Suppressor macrophage (primary cell): ENCODE results near the gene PKIG.
"Not testable (repeated sequence)": the region's sequence is repeated elsewhere in the genome, so short reads cannot be mapped to it uniquely, and the experiment has no call there.

Experiments
- DNase-seq, 4 experiments: peaks; one replicate each; pipeline ENCODE4 v3.0.0-alpha.2; 2020 to 2022

PKIG gene

DNA sequence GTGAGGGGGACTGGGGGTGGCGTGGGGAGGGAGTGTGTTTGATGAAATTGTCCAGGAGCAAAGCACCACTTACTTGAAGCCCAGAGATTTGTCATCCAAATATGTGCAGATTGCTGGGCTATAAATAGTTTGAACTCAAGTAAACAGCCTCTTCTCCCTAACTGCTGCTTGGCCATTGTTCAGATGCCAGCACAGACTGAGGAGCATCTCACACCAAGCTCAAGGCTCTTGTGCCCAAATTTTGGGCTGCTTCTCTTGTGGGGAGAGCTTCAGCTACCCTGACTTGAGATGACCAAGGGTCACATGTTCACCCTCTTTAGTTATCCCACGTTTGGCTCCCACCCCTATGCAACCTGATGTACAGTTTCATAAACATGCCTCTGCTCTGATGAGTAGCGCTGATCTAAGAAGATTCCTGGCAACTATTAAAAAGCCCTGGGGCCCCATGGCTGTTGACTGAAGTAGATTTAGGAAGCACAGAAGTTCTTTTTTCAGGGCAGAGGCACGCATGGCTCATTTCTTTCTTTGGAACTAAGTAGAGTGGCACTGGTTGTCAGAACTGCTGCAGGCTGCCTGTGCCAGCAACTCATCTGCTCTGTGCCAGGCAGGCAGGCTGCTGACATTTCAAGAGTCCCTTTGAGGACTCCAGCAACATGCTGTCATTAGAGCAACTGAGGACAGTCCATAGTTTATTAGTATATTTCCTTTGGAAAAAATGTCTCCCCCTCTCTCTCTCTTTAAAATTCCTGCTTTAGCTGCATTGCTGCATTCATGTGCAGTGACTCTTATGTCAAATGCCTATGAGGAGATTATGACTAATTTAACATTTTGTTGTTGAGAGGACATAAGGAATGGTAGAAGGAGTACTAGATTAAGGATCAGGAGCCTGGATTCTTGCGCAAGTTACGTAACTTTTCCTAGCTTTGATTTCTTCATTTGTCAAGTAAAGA lies 9.6 kb upstream of the PKIG start:
- peak; percentile 35 to 49 (median 38) for DNase-seq

GRCh38 chr20:44573501-44573869 lies 8.9 kb upstream of the PKIG start:
- DNase-seq: peak in 1 of 4 experiments; percentile 13

DNA sequence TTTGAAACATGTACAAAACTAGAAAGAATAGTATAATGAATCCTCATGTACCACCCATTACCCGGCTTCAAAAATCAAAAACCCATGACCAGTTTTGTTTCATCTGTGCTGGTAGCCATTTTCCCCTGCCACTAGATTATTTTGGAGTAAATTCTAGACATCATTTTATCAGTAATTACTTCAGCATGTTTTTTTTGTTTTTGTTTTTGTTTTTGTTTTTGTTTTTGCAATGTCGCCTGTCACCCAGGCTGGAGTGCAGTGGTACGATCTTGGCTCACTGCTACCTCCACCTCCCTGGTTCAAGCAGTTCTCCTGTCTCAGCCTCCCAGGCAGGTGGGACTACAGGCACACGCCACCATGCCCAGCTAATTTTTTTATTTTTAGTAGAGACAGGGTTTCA lies 8.0 kb upstream of the PKIG start:
- no peak for DNase-seq

- DNase-seq: peak; percentile 67 to 81 (median 78)
Measured at GRCh38 chr20:44576297-44576696, 6.1 kb upstream of the PKIG start.

- DNase-seq: no peak
Measured at GRCh38 chr20:44579313-44580081, 2.9 kb upstream of the PKIG start.

DNA sequence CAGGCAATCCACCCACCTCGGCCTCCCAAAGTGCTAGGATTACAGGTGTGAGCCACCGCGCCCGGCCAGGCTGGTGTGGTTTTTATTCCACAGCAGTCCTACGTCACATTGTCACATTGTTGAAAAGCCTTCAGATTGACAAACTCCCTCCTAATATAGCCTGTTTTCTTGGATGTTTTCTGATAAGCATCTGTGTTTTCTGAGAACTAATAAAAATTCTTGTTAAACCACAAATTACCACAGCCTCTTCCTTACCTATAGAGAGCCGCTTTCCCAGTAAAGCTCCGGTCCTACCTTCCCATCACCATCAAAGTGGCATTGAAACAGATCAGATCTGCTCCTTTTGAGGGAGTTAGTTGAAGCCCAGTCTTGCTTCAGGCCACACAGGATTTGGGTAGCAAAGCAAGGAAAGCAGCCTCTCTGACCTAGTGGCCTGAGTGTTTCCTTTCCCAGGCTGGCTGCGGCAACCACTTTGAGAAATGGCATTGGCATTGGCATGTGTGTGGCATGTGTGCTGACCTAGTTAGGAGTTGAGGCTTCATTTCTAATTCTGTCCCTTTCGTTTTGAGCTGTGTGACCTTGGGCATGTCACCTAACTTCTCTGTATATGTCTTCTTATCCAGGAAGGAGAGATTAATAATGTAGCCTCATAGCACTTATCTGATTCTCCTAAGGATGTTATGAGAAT lies 1.7 kb upstream of the PKIG start:
- DNase-seq: no peak

- DNase-seq: no peak
Measured at GRCh38 chr20:44581515-44581914, 864 bp upstream of the PKIG start.

- DNase-seq: no peak
Measured at GRCh38 chr20:44583157-44583556, 778 bp downstream of the PKIG start.

DNA sequence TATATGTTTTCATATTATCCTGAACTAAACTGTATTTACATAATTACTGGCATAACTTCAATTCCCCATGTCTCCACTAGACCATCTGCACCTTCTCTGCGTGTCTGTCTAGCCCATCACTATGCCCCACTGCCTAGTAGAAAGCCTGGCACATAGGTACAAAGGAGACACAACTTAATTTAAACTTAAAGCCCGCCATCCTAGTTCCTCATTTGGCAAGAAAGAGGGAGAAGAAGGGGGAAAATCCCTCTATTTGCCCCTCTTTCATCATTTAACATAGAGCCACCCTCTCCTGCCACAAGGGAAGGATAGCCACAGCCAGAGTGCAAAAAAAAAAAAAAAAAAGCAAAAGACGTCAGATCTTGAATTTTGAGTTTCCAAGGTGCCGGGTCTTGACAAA lies 1.8 kb downstream of the PKIG start:
- no peak for DNase-seq

- no peak for DNase-seq
Measured at GRCh38 chr20:44585057-44585963, 2.9 kb downstream of the PKIG start.

DNA sequence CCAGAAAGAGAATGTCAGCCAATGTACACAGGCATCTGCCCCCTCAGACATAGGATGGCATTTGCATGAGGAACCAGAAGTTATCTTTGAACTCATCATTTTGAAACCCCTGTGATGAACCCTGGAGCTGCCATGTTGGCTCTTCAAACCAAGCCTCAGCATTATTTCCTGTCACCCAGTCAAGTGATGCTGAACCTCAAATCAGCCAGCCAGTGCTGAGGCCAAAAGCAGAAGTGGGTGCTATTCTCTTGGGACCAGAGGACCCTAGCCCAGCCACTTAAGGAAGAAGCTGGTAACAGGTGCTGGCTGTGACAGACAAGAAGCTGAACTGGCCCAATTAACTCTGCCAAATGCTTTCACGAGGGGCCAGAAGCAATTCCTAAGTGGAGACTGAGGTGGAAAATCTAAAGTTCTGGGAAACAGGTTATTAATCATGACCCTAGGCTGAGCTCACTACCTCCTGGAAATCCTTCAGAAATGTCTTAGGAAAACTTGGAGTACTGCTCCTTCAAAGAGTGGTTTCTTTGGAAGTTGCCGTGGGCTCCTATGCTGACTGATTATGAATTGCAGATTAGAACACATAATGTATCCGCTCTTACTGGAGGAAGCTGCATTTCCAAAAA lies 4.0 kb downstream of the PKIG start:
- DNase-seq: peak; percentile 50 to 63 (median 52)

GRCh38 chr20:44587035-44587980 lies 4.9 kb downstream of the PKIG start:
- no peak for DNase-seq

GRCh38 chr20:44588321-44588720 lies 5.9 kb downstream of the PKIG start:
- DNase-seq: not testable (repeated sequence)

- DNase-seq: no peak
Measured at GRCh38 chr20:44589537-44589936, 7.2 kb downstream of the PKIG start.

DNA sequence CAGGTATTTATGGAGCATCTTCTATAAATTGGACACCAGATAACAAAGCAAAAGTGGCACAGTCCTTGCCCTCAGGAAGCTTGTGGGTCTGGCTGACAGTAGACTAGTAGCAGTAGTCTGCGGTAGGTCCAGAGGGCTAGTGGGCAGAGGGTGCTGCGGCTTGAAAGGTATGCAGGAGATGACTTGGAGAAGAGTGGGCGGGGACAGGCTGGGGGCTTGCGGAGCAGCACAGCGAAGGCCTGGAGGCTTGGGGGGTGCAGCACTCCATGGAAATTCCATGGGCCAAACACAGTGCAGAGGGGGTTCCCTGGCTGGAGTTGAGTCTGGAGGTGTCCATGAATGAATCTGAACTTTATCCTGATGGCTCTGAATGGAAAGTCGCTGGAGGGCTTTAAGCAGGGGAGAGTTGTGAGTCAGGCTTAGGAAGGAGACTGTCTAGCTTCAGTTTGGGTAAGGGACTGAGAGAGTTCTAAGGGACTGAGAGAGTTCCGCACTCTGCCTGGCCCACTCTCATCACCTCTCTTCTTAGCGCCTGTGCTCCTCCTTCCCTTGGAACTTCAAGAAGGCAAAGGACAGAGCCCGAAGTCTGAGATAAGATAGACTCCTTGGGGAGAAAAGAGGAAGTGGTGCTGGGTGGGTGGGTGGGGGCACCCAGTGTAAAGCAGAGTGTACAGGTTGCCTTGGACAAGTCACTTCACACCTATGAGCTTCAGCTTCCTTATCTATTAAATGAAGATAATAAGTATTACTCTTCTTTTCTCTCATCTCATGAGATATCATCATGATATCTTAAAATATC lies 8.8 kb downstream of the PKIG start:
- no peak for DNase-seq

- no peak for DNase-seq
Measured at GRCh38 chr20:44592366-44592765, 10.0 kb downstream of the PKIG start.

DNA sequence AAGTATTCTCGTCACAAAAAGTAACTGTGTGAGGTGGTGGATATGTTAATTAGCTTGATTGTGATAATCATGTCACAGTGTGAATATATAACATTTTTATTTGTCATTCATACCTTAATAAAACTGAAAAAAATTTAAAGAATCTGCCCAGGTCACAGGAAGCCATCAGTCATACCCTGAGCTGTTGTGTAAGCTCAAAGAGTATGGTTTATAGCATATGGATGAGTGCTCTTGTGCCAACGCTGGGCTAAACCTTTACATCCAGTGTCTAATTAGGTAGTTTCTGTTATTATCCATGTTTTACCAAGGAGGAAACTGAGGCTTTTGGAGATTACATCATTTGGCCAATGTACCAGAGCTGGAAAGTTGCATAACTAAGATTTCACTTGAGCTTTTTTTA lies 11.4 kb downstream of the PKIG start:
- no peak for DNase-seq

DNA sequence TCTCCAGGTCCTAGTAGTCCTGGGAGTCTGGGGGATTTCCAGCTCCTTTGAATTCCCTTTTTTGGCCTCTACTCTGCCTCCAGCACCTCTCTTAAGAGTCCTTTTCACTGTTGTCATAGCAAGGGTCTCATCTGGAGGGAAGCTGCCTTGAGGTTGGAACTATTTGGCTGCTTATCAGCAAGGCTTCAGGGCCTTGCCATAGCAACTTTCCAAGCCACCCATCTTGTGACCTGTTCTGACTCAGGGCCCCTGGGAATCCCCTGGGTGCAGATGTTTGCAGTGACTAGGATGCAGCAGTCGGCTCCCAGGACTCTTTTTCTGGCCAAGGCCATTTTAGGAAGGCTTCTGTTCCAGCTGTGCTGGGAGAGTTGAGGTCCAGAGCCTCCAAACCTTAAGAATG lies 12.4 kb downstream of the PKIG start:
- DNase-seq: peak; percentile 48 to 78 (median 70)

DNA sequence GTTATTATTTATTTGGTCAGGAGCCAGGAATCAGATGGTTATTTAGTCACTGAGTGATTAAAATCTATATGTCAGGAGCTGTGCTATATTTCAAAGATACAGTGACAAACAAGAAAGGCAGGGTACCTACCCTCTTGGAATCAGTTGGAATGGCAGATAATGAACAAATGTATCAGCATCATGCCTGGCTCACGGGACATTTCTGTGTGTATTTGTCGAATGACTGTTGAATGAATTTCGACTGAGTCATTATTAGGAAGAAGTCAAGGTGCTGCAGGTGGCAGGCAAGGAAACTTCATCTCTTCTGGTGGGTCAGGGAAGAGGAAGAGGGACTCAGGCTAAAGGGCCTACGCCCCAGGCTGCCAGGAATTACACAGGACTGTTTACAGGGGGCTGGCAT lies 13.6 kb downstream of the PKIG start:
- no peak for DNase-seq
